GM12875 (cell line): ENCODE data around the gene S100A1.
"Not testable (repeated sequence)": the region's sequence is repeated elsewhere in the genome, so short reads cannot be mapped to it uniquely, and the experiment has no call there.

ENCODE experiments used
- H3K4me3 ChIP-seq: one replicate; pipeline ENCODE4 v1.5.1; 2011; ENCODE audit warnings: low read depth, low read length, control low read depth
- TF ChIP-seq, protein P1 (sequence below): IDR thresholded peaks from 2 replicates; pipeline ENCODE4 v1.5.1; 2011; ENCODE audit warnings: low read depth, mild to moderate bottlenecking, control low read depth, inconsistent platforms, low read length, moderate library complexity, borderline replicate concordance; ENCODE audit not compliant: insufficient read depth

The S100A1 gene

DNA sequence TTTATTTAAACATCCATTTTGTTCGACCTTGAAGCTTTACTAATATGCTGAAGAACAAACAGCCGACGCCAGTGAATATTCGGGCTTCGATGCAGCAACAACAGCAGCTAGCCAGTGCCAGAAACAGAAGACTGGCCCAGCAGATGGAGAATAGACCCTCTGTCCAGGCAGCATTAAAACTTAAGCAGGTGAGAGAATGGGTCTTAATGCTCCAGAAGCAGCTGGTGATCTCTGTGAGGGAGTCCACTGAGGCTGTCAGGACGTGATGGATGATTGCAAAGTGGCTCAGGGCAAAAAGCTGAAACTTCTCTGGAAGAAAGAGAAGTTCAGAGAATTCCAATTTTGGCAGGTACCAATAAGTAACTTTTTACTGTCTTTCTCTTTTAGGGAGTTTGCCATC is 10.0 kb downstream of the S100A1 start:
- H3K4me3 ChIP-seq = no peak overlapping the region
- TF ChIP-seq, protein P1, sequence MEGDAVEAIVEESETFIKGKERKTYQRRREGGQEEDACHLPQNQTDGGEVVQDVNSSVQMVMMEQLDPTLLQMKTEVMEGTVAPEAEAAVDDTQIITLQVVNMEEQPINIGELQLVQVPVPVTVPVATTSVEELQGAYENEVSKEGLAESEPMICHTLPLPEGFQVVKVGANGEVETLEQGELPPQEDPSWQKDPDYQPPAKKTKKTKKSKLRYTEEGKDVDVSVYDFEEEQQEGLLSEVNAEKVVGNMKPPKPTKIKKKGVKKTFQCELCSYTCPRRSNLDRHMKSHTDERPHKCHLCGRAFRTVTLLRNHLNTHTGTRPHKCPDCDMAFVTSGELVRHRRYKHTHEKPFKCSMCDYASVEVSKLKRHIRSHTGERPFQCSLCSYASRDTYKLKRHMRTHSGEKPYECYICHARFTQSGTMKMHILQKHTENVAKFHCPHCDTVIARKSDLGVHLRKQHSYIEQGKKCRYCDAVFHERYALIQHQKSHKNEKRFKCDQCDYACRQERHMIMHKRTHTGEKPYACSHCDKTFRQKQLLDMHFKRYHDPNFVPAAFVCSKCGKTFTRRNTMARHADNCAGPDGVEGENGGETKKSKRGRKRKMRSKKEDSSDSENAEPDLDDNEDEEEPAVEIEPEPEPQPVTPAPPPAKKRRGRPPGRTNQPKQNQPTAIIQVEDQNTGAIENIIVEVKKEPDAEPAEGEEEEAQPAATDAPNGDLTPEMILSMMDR = no peak

DNA sequence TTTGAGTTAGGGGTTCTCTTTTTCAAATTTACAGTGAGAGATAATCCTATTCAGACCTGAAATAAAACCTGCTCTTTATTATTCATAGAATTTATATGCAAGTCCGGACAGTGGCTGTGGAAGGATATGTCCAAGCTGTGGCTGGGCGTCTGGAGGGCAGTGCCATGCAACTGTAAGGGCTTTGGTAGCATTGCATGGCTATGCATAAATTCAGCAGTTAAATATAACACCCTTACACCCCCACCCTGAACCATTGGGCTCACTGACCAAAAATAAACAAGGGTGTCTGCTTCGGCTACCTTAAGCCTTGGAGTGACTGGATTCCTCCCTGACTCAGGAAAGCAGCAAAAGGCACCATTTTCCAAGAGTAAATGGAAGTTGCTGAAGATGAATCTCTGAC is 11.0 kb downstream of the S100A1 start:
- H3K4me3 ChIP-seq = no peak overlapping the region
- TF ChIP-seq, protein P1 = no peak

DNA sequence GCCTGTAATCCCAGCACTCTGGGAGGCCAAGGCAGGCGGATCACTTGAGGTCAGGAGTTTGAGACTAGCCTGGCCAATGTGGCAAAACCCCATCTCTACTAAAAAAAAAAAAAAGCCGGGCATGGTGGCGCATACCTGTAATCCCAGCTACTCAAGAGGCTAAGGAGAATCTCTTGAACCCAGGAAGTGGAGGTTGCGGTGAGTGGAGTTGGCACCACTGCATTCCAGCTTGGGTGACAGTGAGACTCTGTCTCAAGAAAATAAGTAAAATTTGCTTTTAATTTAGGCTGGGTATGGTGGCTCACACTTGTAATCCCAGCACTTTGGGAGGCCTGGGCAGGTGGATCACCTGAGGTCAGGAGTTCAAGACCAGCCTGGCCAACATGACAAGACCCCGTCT is 12.0 kb downstream of the S100A1 start:
- not testable (repeated sequence) for H3K4me3 ChIP-seq

DNA sequence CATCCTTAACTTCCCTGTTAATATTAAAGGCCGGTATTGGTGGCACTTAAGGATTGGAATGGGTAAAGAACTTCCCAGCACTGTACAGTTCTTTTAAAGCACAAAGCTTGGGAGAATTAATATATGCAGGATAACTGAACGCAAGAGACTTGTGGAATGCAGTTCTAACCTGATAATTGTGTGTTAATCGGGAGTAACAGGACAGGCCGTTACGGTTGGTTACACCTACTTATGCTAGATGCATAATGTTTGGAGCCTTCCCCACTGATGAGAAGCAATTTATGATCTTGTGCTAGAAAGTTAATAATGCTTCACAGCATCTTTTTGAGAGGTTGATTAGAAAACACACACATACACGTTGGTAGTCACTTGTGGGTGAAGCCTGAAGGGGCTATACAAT is 12.6 kb downstream of the S100A1 start:
- no peak overlapping the region for H3K4me3 ChIP-seq
- TF ChIP-seq, protein P1 = no peak

DNA sequence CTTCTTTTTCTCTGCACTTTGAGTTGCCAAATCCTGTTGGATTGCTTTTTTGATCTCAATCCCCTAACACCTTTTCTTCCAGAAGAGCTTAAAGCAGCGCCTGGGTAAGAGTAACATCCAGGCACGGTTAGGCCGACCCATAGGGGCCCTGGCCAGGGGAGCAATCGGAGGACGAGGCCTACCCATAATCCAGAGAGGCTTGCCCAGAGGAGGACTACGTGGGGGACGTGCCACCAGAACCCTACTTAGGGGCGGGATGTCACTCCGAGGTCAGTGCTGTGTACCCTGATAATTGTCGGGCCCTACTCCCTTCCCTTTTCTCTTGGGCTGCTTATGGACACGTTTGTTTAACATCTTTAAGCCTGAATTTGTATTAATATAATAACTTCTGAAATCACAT is 13.9 kb downstream of the S100A1 start:
- no peak overlapping the region for H3K4me3 ChIP-seq
- TF ChIP-seq, protein P1 = no peak

DNA sequence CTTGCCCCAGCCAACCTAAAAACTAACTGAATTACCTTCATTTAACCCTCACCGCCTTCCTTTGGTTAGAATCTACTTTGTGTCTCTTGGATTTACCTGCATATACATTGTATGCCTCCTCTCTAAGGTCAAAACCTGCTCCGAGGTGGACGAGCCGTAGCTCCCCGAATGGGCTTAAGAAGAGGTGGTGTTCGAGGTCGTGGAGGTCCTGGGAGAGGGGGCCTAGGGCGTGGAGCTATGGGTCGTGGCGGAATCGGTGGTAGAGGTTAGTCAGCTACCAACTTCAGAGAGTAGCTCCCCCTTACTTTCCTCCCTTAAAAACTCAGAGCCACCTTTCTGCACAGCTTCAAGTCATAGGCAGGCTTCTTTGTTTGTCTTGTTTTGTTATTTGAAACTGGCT is 14.9 kb downstream of the S100A1 start:
- TF ChIP-seq, protein P1 = no peak
- H3K4me3 ChIP-seq = no peak overlapping the region

DNA sequence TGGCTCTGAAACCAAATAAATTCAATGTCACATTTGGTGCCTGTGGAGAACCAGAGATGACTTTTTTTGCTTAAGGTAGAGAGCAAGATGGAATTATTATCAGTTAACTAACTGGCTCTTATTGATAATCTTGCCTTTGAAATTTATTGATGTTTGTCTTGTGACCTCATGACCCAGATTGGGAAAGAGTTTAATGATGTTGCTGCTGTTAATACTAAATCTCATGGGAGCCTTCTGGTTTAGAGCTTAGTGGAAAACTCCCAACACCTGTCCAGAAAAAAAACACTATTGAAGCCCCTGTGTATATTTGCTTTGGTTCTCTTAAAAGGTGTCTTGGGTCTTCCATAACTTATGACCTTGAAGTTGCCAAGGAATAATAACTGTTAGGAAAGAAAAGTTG is 15.6 kb downstream of the S100A1 start:
- TF ChIP-seq, protein P1 = no peak
- H3K4me3 ChIP-seq = no peak overlapping the region

DNA sequence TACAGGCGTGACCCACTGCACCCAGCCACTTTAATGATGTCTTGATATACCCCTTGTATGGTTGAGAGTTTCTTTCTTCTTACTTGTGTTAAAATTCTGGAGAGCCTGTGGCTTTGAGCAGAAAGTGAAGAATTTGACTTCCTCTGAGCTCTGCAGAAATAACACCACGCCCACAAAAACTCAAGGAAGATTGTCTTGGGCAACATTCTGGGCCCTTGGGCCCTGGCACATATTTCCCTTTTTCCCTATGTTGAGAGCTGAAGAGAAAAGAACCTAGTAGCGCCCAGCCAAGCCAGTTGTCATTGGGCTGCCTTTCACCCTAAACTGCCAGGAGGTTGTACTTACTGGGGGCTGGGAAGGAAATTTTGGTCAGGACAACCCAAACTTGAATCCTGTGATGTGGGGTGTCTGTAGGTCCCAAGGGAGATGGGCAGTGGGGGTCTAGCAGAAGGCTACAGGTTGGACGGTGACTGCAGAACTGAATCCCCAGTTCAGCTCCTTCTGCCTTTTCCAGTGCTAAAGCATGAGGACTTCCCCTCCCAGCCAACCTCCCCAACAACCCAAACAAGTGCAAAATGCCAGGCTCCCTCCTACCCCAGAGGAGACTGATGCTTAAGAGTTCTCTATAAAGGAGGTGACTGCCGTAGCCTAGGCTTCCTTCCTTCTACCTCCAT is 18.6 kb downstream of the S100A1 start:
- no peak overlapping the region for H3K4me3 ChIP-seq
- TF ChIP-seq, protein P1 = no peak
